Skin of body (tissue), 2 donors: Measurements from ENCODE around the gene MT1B. TPM values are rescaled to one million over a fixed set of nuclear protein-coding genes. Genes with fewer than 3 reads are reported as not detected.

Experiments used
- DNase-seq: peaks from one replicate; lab custom pipeline; 2025; lab: John Stamatoyannopoulos, UW
- total RNA-seq: library from RNA; depleted of rRNA; stranded (reverse); fragments of >200 nt; gene quantifications from one replicate; pipeline ENCODE4 v1.2.3, GENCODE V29; 2014

The MT1B gene
- total RNA-seq, result not detected

GRCh38 chr16:56651586-56651985 is at the start of gene MT1B:
TSS of gene MT1B (plus strand) at chr16:56651886. CDS start at chr16:56651954, 68 bp downstream.
- DNase-seq, result no peak

GRCh38 chr16:56603589-56603988 is 48.1 kb upstream of the MT1B start:
- peak; percentile 39 for DNase-seq

GRCh38 chr16:56604966-56605365 is 46.7 kb upstream of the MT1B start:
- DNase-seq, result no peak

GRCh38 chr16:56605475-56605874 is 46.2 kb upstream of the MT1B start:
- no peak for DNase-seq

GRCh38 chr16:56606071-56606475 is 45.6 kb upstream of the MT1B start:
- DNase-seq, result peak; percentile 51

GRCh38 chr16:56606476-56607108 is 45.1 kb upstream of the MT1B start:
- peak; percentile 90 for DNase-seq

- peak; percentile 88 for DNase-seq
Measured at GRCh38 chr16:56607109-56607618, 44.5 kb upstream of the MT1B start.

- no peak for DNase-seq
Measured at GRCh38 chr16:56607675-56608042, 44.0 kb upstream of the MT1B start.

GRCh38 chr16:56608043-56608875 is 43.4 kb upstream of the MT1B start, which contains the start of gene MT2A:
TSS of gene MT2A (plus strand) at chr16:56608584. CDS start at chr16:56608656, 72 bp downstream.
- DNase-seq, result peak; percentile 92

- no peak for DNase-seq
Measured at GRCh38 chr16:56608876-56609462, 42.7 kb upstream of the MT1B start.

GRCh38 chr16:56609463-56609921 is 42.2 kb upstream of the MT1B start:
- DNase-seq, result peak; percentile 86

- DNase-seq, result peak; percentile 56
Measured at GRCh38 chr16:56610017-56610608, 41.6 kb upstream of the MT1B start.

GRCh38 chr16:56610609-56611111 is 41.0 kb upstream of the MT1B start:
- peak; percentile 46 for DNase-seq

GRCh38 chr16:56611281-56611833 is 40.3 kb upstream of the MT1B start:
- DNase-seq, result peak; percentile 8

- no peak for DNase-seq
Measured at GRCh38 chr16:56613706-56614105, 38.0 kb upstream of the MT1B start.

GRCh38 chr16:56614549-56614991 is 37.1 kb upstream of the MT1B start:
- no peak for DNase-seq

- DNase-seq, result no peak
Measured at GRCh38 chr16:56615353-56615752, 36.3 kb upstream of the MT1B start.

GRCh38 chr16:56616608-56617211 is 35.0 kb upstream of the MT1B start:
- no peak for DNase-seq

GRCh38 chr16:56617212-56618085 is 34.2 kb upstream of the MT1B start:
- peak; percentile 58 for DNase-seq

- DNase-seq, result no peak
Measured at GRCh38 chr16:56618138-56618537, 33.5 kb upstream of the MT1B start.
